ENCODE data around the gene PM20D2. TPM values are rescaled to one million over a fixed set of nuclear protein-coding genes. Genes with fewer than 3 reads are reported as not detected.

Gene PM20D2
- total and polyA plus RNA-seq, 8 donors = 3.6 to 11.0 (median 5.3) TPM

GRCh38 chr6:89148016-89148750, 2.3 kb downstream of the PM20D2 start:
- DNase-seq = no peak
- no peak for TF ChIP-seq CTCF (IDR thresholded peaks at IDR 0.05)
- Histone ChIP-seq H3K9me3 (no peaks in the 10 kb centered on the region), H3K4me1 (peaks cover 0 to 10% (median 9%) of the 10 kb centered on the region in 3 donors), H3K27ac (no peak overlapping the region), H3K27me3 (no peaks in the 10 kb centered on the region), H3K4me3 (peak overlapping the region in 1 of 4 donors; percentile 70), H3K36me3 (peaks cover 0 to 3% (median 0%) of the 10 kb centered on the region in 3 donors)
- WGBS, 2 donors = 86 to 89% methylated on average over 17 of the region's 17 CpGs
- FAIRE-seq = no peak
- no peak for ATAC-seq
- intact Hi-C loops (cut with DNase I) = no loop called here

- Histone ChIP-seq H3K27ac (no peak overlapping the region), H3K4me1 (peaks cover 0 to 6% (median 0%) of the 10 kb centered on the region in 3 donors), H3K27me3 (no peaks in the 10 kb centered on the region), H3K36me3 (peaks cover 0 to 4% (median 0%) of the 10 kb centered on the region in 3 donors), H3K4me3 (no peak overlapping the region), H3K9me3 (no peaks in the 10 kb centered on the region)
- DNase-seq (no peak), ATAC-seq (no peak), FAIRE-seq (peak; percentile 63)
- intact Hi-C loops (cut with DNase I) = no loop called here
- TF ChIP-seq CTCF (IDR thresholded peaks at IDR 0.05) = no peak
- WGBS, 2 donors = 46 to 50% methylated on average over 1 of the region's 1 CpG
Observed at GRCh38 chr6:89154131-89154530, 8.3 kb downstream of the PM20D2 start.

GRCh38 chr6:89160331-89161092, 14.7 kb downstream of the PM20D2 start:
- peaks cover 0 to 29% (median 15%) of the 10 kb centered on the region in 3 donors for H3K36me3 ChIP-seq
- no peak overlapping the region for H3K4me3 ChIP-seq
- H3K27ac ChIP-seq = no peak overlapping the region
- TF ChIP-seq CTCF (IDR thresholded peaks at IDR 0.05) = no peak
- no peaks in the 10 kb centered on the region for H3K27me3 ChIP-seq
- H3K9me3 ChIP-seq = no peaks in the 10 kb centered on the region
- intact Hi-C loops (cut with DNase I) = no loop called here
- no peak for DNase-seq
- H3K4me1 ChIP-seq = no peaks in the 10 kb centered on the region
- WGBS, 2 donors = 92 to 95% methylated on average over 4 of the region's 4 CpGs
- no peak for ATAC-seq
- FAIRE-seq = no peak

GRCh38 chr6:89161326-89162046, 15.6 kb downstream of the PM20D2 start:
- ATAC-seq (peak in 1 of 4 donors; percentile 44), FAIRE-seq (peak; percentile 5), DNase-seq (no peak)
- 77 to 78% methylated on average over 7 of the region's 7 CpGs for WGBS, 2 donors
- Histone ChIP-seq H3K4me3 (no peak overlapping the region), H3K36me3 (peaks cover 0 to 29% (median 15%) of the 10 kb centered on the region in 3 donors), H3K27me3 (no peaks in the 10 kb centered on the region), H3K9me3 (no peaks in the 10 kb centered on the region), H3K4me1 (no peaks in the 10 kb centered on the region), H3K27ac (no peak overlapping the region)
- intact Hi-C loops (cut with DNase I) = no loop called here
- TF ChIP-seq CTCF (IDR thresholded peaks at IDR 0.05) = no peak
